HepG2 (cell line): ENCODE results near the gene CARD9. TPM values are rescaled to one million over a fixed set of nuclear protein-coding genes. Genes with fewer than 3 reads are reported as not detected.
A peak's percentile ranks its signal among the peaks of the same experiment; 100 is the strongest.

Experiments
- ADNP ChIP-seq: sonication (generic); formaldehyde crosslinking; IDR thresholded peaks from 2 replicates; pipeline ENCODE4 v1.4.0; 2020; ENCODE audit warnings: missing genetic modification reagents
- E2F1 ChIP-seq: sonication (generic); formaldehyde crosslinking; IDR thresholded peaks from 2 replicates; pipeline ENCODE4 v1.5.0; 2020; ENCODE audit warnings: missing genetic modification reagents
- FOXA1 ChIP-seq, 2 experiments: fragments of 450-650 bp in 1 of 2; sonication (generic) in 1 of 2; formaldehyde crosslinking in 1 of 2; IDR thresholded peaks; 2 replicates each; pipeline versions ENCODE4 v1.4.0 to v1.6.1; 2016 to 2020; ENCODE audit warnings: missing genetic modification reagents in 1 of 2
- JUN ChIP-seq: sonication (generic); formaldehyde crosslinking; IDR thresholded peaks from 2 replicates; pipeline ENCODE4 v1.4.0; 2020; ENCODE audit warnings: mild to moderate bottlenecking, missing genetic modification reagents
- JUND ChIP-seq: sonication (generic); formaldehyde crosslinking; IDR thresholded peaks from 2 replicates; pipeline ENCODE4 v1.8.0; 2022; ENCODE audit warnings: mild to moderate bottlenecking, missing genetic modification reagents
- MLXIP ChIP-seq: sonication (generic); formaldehyde crosslinking; IDR thresholded peaks from 2 replicates; pipeline ENCODE4 v1.9.0; 2021; ENCODE audit warnings: missing genetic modification reagents, borderline replicate concordance
- MTA3 ChIP-seq: sonication (generic); formaldehyde crosslinking; IDR thresholded peaks from 2 replicates; pipeline ENCODE4 v1.4.0; 2020; ENCODE audit warnings: missing genetic modification reagents
- YEATS2 ChIP-seq: sonication (generic); formaldehyde crosslinking; IDR thresholded peaks from 2 replicates; pipeline ENCODE4 v1.4.0; 2020; ENCODE audit warnings: missing genetic modification reagents, borderline replicate concordance
- ZNF138 ChIP-seq: sonication (generic); formaldehyde crosslinking; IDR thresholded peaks from 2 replicates; pipeline ENCODE4 v1.5.0; 2020; ENCODE audit warnings: mild to moderate bottlenecking, low read depth, missing genetic modification reagents
- ZNF207 ChIP-seq: fragments of 450-650 bp; IDR thresholded peaks from 2 replicates; pipeline ENCODE4 v1.6.1; 2016; ENCODE audit warnings: antibody characterized with exemption, borderline replicate concordance
- ZNF230 ChIP-seq: sonication (generic); formaldehyde crosslinking; IDR thresholded peaks from 2 replicates; pipeline ENCODE4 v1.4.0; 2020; ENCODE audit warnings: mild to moderate bottlenecking, missing genetic modification reagents
- ZNF292 ChIP-seq: sonication (generic); formaldehyde crosslinking; IDR thresholded peaks from 2 replicates; pipeline ENCODE4 v1.8.1; 2022; ENCODE audit warnings: mild to moderate bottlenecking, low read depth, missing genetic modification reagents, borderline replicate concordance
- ZNF484 ChIP-seq: sonication (generic); formaldehyde crosslinking; IDR thresholded peaks from 2 replicates; pipeline ENCODE4 v1.5.1; 2020; ENCODE audit warnings: mild to moderate bottlenecking, low read depth, missing genetic modification reagents, borderline replicate concordance
- ZNF737 ChIP-seq: sonication (generic); formaldehyde crosslinking; IDR thresholded peaks from 2 replicates; pipeline ENCODE4 v1.5.0; 2020; ENCODE audit warnings: missing genetic modification reagents, mild to moderate bottlenecking, borderline replicate concordance
- polyA plus RNA-seq, 8 experiments: library from polyadenylated mRNA; depleted of rRNA in 3 of 8; stranded (reverse) in 7 of 8; unstranded in 1 of 8; fragments of >200 nt; fragmentation: Illumina TruSeq in 4 of 8; extraction: Trizol in 4 of 8; gene quantifications; 2 replicates each; pipeline versions ENCODE4 v1.2.1 to v1.2.3, GENCODE V29; 2011 to 2016; ENCODE audit warnings: low read depth in 4 of 8, missing spikeins in 1 of 8, mixed read lengths in 1 of 8; ENCODE audit not compliant: insufficient read depth in 1 of 8
- total RNA-seq, 5 experiments: library from RNA; depleted of rRNA; stranded (reverse); fragments of >200 nt; fragmentation: Illumina TruSeq; extraction: Trizol; gene quantifications; 2 replicates each; pipeline ENCODE4 v1.2.3, GENCODE V29; 2016; ENCODE audit warnings: low read depth in 1 of 5
- TF ChIP-seq, protein P1 (sequence below): sonication (generic); formaldehyde crosslinking; IDR thresholded peaks from 2 replicates; pipeline ENCODE4 v1.5.0; 2020; ENCODE audit warnings: mild to moderate bottlenecking, missing genetic modification reagents
- TF ChIP-seq, protein P2 (sequence below): sonication (generic); formaldehyde crosslinking; IDR thresholded peaks from 2 replicates; pipeline ENCODE4 v1.4.0; 2020; ENCODE audit warnings: missing genetic modification reagents, borderline replicate concordance

CARD9 gene
- total and polyA plus RNA-seq, 2 of the 13 experiments (the other 11 are each of a cell fraction or from before 2014, with no cell fraction given): 3.3 to 7.4 TPM

GRCh38 chr9:136409557-136410455 lies 36.3 kb upstream of the CARD9 start (continued):
- TF ChIP-seq, protein P1, sequence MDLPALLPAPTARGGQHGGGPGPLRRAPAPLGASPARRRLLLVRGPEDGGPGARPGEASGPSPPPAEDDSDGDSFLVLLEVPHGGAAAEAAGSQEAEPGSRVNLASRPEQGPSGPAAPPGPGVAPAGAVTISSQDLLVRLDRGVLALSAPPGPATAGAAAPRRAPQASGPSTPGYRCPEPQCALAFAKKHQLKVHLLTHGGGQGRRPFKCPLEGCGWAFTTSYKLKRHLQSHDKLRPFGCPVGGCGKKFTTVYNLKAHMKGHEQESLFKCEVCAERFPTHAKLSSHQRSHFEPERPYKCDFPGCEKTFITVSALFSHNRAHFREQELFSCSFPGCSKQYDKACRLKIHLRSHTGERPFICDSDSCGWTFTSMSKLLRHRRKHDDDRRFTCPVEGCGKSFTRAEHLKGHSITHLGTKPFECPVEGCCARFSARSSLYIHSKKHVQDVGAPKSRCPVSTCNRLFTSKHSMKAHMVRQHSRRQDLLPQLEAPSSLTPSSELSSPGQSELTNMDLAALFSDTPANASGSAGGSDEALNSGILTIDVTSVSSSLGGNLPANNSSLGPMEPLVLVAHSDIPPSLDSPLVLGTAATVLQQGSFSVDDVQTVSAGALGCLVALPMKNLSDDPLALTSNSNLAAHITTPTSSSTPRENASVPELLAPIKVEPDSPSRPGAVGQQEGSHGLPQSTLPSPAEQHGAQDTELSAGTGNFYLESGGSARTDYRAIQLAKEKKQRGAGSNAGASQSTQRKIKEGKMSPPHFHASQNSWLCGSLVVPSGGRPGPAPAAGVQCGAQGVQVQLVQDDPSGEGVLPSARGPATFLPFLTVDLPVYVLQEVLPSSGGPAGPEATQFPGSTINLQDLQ: 0 out of 2 replicates have a peak, but pooled peaks have one; percentile 31
- TF ChIP-seq ZNF230 (CRISPR knock-in tag) (peak; percentile 22; the same call in 1 of the 2 replicates), MTA3 (no peak), E2F1 (CRISPR knock-in tag) (0 out of 2 replicates have a peak, but pooled peaks have one; percentile 18), MLXIP (peak; percentile 70; the same call in 1 of the 2 replicates), JUN (CRISPR knock-in tag) (no peak), FOXA1 (IDR thresholded peaks at IDR 0.05) (no peak), FOXA1 (CRISPR knock-in tag; IDR thresholded peaks at IDR 0.05) (no peak), ZNF207 (no peak), ZNF292 (no peak), ZNF737 (CRISPR knock-in tag) (peak; percentile 46; the same call in 1 of the 2 replicates), ADNP (CRISPR knock-in tag) (no peak), ZNF138 (no peak), JUND (CRISPR knock-in tag) (no peak), YEATS2 (CRISPR knock-in tag) (no peak), ZNF484 (no peak)
- TF ChIP-seq, protein P2, sequence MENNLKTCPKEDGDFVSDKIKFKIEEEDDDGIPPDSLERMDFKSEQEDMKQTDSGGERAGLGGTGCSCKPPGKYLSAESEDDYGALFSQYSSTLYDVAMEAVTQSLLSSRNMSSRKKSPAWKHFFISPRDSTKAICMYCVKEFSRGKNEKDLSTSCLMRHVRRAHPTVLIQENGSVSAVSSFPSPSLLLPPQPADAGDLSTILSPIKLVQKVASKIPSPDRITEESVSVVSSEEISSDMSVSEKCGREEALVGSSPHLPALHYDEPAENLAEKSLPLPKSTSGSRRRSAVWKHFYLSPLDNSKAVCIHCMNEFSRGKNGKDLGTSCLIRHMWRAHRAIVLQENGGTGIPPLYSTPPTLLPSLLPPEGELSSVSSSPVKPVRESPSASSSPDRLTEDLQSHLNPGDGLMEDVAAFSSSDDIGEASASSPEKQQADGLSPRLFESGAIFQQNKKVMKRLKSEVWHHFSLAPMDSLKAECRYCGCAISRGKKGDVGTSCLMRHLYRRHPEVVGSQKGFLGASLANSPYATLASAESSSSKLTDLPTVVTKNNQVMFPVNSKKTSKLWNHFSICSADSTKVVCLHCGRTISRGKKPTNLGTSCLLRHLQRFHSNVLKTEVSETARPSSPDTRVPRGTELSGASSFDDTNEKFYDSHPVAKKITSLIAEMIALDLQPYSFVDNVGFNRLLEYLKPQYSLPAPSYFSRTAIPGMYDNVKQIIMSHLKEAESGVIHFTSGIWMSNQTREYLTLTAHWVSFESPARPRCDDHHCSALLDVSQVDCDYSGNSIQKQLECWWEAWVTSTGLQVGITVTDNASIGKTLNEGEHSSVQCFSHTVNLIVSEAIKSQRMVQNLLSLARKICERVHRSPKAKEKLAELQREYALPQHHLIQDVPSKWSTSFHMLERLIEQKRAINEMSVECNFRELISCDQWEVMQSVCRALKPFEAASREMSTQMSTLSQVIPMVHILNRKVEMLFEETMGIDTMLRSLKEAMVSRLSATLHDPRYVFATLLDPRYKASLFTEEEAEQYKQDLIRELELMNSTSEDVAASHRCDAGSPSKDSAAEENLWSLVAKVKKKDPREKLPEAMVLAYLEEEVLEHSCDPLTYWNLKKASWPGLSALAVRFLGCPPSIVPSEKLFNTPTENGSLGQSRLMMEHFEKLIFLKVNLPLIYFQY (CRISPR knock-in tag): no peak
